ENCODE data around the gene TDG. TPM values are rescaled to one million over a fixed set of nuclear protein-coding genes. Genes with fewer than 3 reads are reported as not detected.

The TDG gene
- total and polyA plus RNA-seq, 2 donors (not counting 3 experiments of a cell fraction or from before 2014, with no cell fraction given): 17.6 to 36.8 TPM

- CTCF ChIA-PET: interaction anchor here (1.5 kb wide), 1 partner anchor 146 kb away, joined by 3 read pairs; no protein-coding TSS in a partner anchor
- no peak for FAIRE-seq
- TF ChIP-seq CTCF (IDR thresholded peaks at IDR 0.05; ENCODE audit: extremely low read depth in 1 of 2, insufficient read depth in 1 of 2, low read depth in 1 of 2, low read length in 2 of 2): no peak
- no peak for TF ChIP-seq EZH2 (IDR thresholded peaks at IDR 0.05; ENCODE audit: borderline replicate concordance, low read depth, low read length, severe bottlenecking)
- no peak for TF ChIP-seq FOS (IDR thresholded peaks at IDR 0.05; ENCODE audit: borderline replicate concordance, insufficient read depth, low read length)
- TF ChIP-seq POLR2A (IDR thresholded peaks at IDR 0.05; ENCODE audit: low read depth, low read length): no peak
- TF ChIP-seq, protein P1, sequence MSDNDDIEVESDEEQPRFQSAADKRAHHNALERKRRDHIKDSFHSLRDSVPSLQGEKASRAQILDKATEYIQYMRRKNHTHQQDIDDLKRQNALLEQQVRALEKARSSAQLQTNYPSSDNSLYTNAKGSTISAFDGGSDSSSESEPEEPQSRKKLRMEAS (IDR thresholded peaks at IDR 0.05; ENCODE audit: insufficient read depth, insufficient read length): no peak
- no peak for TF ChIP-seq POLR2AphosphoS5 (IDR thresholded peaks at IDR 0.05; ENCODE audit: insufficient read depth, low read depth, low read length)
- no peak for TF ChIP-seq JUN (IDR thresholded peaks at IDR 0.05; ENCODE audit: borderline replicate concordance, insufficient read depth, insufficient read length, low read depth)
- TF ChIP-seq MYC (IDR thresholded peaks at IDR 0.05; ENCODE audit: low read depth, low read length): no peak
Measured at GRCh38 chr12:103917873-103918272, 47.8 kb upstream of the TDG start.

More at GRCh38 chr12:103917873-103918272, 47.8 kb upstream of the TDG start:
- peaks cover 10 to 13% of the 10 kb centered on the region in 2 experiments for H3K27me3 ChIP-seq (ENCODE audit: control insufficient read depth in 2 of 2, insufficient read depth in 2 of 2, low read length in 2 of 2)
- H3K9me3 ChIP-seq (replicated peaks; ENCODE audit: control insufficient read depth, insufficient read depth, low read length): no peaks in the 10 kb centered on the region
- H4K20me1 ChIP-seq (replicated peaks; ENCODE audit: control insufficient read depth, extremely low read depth, insufficient read depth, low read length): no peaks in the 10 kb centered on the region
- no peaks in the 10 kb centered on the region for H3K79me2 ChIP-seq (ENCODE audit: control insufficient read depth, insufficient read depth, low read length)
- intact Hi-C loops (cut with micrococcal nuclease) (no loop called here), dilution Hi-C loops (cut with MboI; ENCODE audit: extremely low pct_ligation_motif_present, low sequenced_read_pairs) (no loop called here)
- no peak overlapping the region for H3K9ac ChIP-seq (replicated peaks; ENCODE audit: extremely low read depth, insufficient read depth, low read length)
- BruUV-seq (replicated peaks): no TSS peak
- POLR2A ChIA-PET: no interaction called here
- H3K27ac ChIP-seq (ENCODE audit: insufficient read depth, low read depth, low read length): no peak overlapping the region
- no peaks in the 10 kb centered on the region for H3K4me1 ChIP-seq (ENCODE audit: control insufficient read depth, extremely low read depth, insufficient read depth, low read length)
- no peak overlapping the region for H3K4me3 ChIP-seq (replicated peaks in 1 of 3; ENCODE audit: insufficient read depth in 1 of 3, low read depth in 1 of 3, low read length in 3 of 3)
- H3K4me2 ChIP-seq (ENCODE audit: insufficient read depth, low read length): no peak overlapping the region
- no peak for DNase-seq (ENCODE audit: low read depth, low spot score)
- H3K36me3 ChIP-seq (ENCODE audit: control insufficient read depth in 2 of 2, extremely low read depth in 1 of 2, insufficient read depth in 2 of 2, low read length in 2 of 2): no peaks in the 10 kb centered on the region
- H2AFZ ChIP-seq (ENCODE audit: low read depth, low read length): no peak overlapping the region
- no peaks in the 10 kb centered on the region for H3K9me1 ChIP-seq (replicated peaks; ENCODE audit: control insufficient read depth, extremely low read depth, insufficient read depth, low read length)

All from endothelial cell of umbilical vein (primary cell).